ENCODE data around the gene CALCB. TPM values are rescaled to one million over a fixed set of nuclear protein-coding genes. Genes with fewer than 3 reads are reported as not detected.

CALCB gene
- total RNA-seq, 1 experiment from 2014 or later = not detected

DNA sequence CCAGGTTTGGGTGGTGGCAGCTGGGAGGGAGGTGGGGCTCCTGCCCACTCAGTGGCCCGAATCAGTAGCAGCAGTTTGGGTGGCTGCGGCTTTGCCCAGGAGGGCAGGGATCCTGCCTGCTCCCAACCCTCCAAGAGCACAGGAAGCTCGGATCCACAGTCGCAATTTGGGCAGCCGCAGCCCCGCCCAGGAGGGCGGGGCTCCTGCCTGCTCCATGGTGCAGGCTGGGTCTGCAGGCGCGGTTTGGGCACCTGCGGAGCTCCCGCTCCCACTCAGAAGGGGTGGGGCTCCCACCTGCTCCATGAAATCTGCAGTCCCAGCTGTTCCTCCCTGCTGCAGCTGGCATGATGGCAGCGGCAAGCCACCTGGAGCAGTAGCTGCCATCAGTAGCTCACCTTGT lies 38.1 kb upstream of the CALCB start:
- Histone ChIP-seq H2BK5ac (ENCODE audit: insufficient read length, low read length) (no peak overlapping the region), H2BK12ac (ENCODE audit: insufficient read length, low read depth, low read length) (no peak overlapping the region), H4K8ac (replicated peaks; ENCODE audit: insufficient read length, low read depth, low read length) (no peak overlapping the region), H3K4ac (ENCODE audit: low read depth, low read length) (no peak overlapping the region), H3K79me1 (ENCODE audit: insufficient read depth, low read depth, low read length, poor library complexity, severe bottlenecking) (no peaks in the 10 kb centered on the region), H3K9ac (ENCODE audit: extremely low read depth, insufficient read length, low read length) (no peak overlapping the region), H3K4me2 (ENCODE audit: insufficient read depth, insufficient read length, low read length) (peak overlapping the region; percentile 40), H2BK120ac (ENCODE audit: low read depth, low read length, poor library complexity, severe bottlenecking) (no peak overlapping the region), H4K5ac (ENCODE audit: insufficient read length, low read depth, low read length) (no peak overlapping the region), H3K79me2 (ENCODE audit: insufficient read depth, low read length) (no peaks in the 10 kb centered on the region), H2AFZ (ENCODE audit: low read length) (no peak overlapping the region), H3T11ph (ENCODE audit: low read length) (no peak overlapping the region), H2BK20ac (ENCODE audit: low read depth, low read length, poor library complexity, severe bottlenecking) (no peak overlapping the region), H3K4me1 (ENCODE audit: insufficient read depth, low read length) (no peaks in the 10 kb centered on the region), H3K27ac (ENCODE audit: insufficient read length, low read depth, low read length) (no peak overlapping the region), H3K23me2 (ENCODE audit: insufficient read length, low read depth, low read length, poor library complexity, severe bottlenecking) (no peaks in the 10 kb centered on the region), H3K27me3 (ENCODE audit: insufficient read depth, low read length) (no peaks in the 10 kb centered on the region), H3K9me3 (ENCODE audit: control insufficient read depth, low read depth, low read length) (no peaks in the 10 kb centered on the region), H3K14ac (ENCODE audit: insufficient read depth, low read length) (no peak overlapping the region), H3K23ac (ENCODE audit: insufficient read length, low read depth, low read length) (no peak overlapping the region), H3K56ac (ENCODE audit: insufficient read length, low read depth, low read length) (no peak overlapping the region), H2BK15ac (ENCODE audit: low read depth, low read length) (no peak overlapping the region), H2AK5ac (ENCODE audit: insufficient read length, low read length) (no peak overlapping the region), H4K91ac (ENCODE audit: insufficient read length, low read depth, low read length) (no peak overlapping the region), H4K20me1 (ENCODE audit: control insufficient read depth, insufficient read depth, insufficient read length) (no peaks in the 10 kb centered on the region), H3K18ac (ENCODE audit: insufficient read length, low read depth, low read length) (no peak overlapping the region)
- no peak overlapping the region for H3K4me3 Mint-ChIP-seq
- DNase-seq = peak; percentile 84
- no peak overlapping the region for H3K27ac Mint-ChIP-seq
- peaks cover 3% of the 10 kb centered on the region; the same call in 1 of the 2 replicates for H3K27me3 Mint-ChIP-seq (ENCODE audit: low read depth)
- H3K9me3 Mint-ChIP-seq = no peaks in the 10 kb centered on the region; a peak in 1 of 5 replicates
- H3K36me3 Mint-ChIP-seq (ENCODE audit: insufficient read depth in 1 of 3, low read depth in 3 of 3) = no peaks in the 10 kb centered on the region; a peak in 1 of 7 replicates
- no CpG with 5 or more reads among the region's 12 CpGs for WGBS (ENCODE audit: extremely low coverage, insufficient read length, low lambda C conversion rate)
- TF ChIP-seq, protein P1, sequence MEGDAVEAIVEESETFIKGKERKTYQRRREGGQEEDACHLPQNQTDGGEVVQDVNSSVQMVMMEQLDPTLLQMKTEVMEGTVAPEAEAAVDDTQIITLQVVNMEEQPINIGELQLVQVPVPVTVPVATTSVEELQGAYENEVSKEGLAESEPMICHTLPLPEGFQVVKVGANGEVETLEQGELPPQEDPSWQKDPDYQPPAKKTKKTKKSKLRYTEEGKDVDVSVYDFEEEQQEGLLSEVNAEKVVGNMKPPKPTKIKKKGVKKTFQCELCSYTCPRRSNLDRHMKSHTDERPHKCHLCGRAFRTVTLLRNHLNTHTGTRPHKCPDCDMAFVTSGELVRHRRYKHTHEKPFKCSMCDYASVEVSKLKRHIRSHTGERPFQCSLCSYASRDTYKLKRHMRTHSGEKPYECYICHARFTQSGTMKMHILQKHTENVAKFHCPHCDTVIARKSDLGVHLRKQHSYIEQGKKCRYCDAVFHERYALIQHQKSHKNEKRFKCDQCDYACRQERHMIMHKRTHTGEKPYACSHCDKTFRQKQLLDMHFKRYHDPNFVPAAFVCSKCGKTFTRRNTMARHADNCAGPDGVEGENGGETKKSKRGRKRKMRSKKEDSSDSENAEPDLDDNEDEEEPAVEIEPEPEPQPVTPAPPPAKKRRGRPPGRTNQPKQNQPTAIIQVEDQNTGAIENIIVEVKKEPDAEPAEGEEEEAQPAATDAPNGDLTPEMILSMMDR (conservative IDR thresholded peaks at IDR 0.05) = no peak
- 0 out of 4 replicates have a peak, but pooled peaks cover 2 to 3% of the 10 kb centered on the region in 2 experiments for H3K4me1 Mint-ChIP-seq
